Measurements from ENCODE around the gene CALML6. TPM values are rescaled to one million over a fixed set of nuclear protein-coding genes. Genes with fewer than 3 reads are reported as not detected.
"Not testable (repeated sequence)": the region's sequence is repeated elsewhere in the genome, so short reads cannot be mapped to it uniquely, and the experiment has no call there.

CALML6 gene
- total and polyA plus RNA-seq, 10 of the 15 experiments (the other 5 are each of a cell fraction or from before 2014, with no cell fraction given) = 0.07 to 1.3 (median 0.21) TPM; not detected in 5

DNA sequence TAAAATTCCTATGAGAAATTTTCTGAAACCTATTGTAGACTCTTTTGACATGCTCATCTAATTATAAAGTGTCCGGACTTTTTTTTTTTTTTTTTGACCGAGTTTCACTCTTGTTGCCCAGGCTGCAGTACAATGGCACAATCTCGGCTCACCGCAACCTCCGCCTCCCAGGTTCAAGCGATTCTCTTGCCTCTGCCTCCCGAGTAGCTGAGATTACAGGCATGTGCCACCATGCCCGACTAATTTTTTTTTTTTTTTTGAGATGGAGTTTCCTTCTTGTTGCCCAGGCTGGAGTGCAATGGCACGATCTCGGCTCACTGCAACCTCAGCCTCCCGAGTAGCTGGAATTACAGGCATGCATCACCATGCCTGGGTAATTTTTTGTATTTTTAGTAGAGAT lies 31.2 kb upstream of the CALML6 start:
- H3K9me3 ChIP-seq (replicated peaks; ENCODE audit: control insufficient read depth, insufficient read depth, low read length); DNase-seq (ENCODE audit: low read depth, low spot score); H3K27me3 ChIP-seq (replicated peaks in 1 of 2; ENCODE audit: control insufficient read depth in 2 of 2, insufficient read depth in 2 of 2, low read length in 1 of 2); H3K9ac ChIP-seq (ENCODE audit: control insufficient read depth, insufficient read depth, low read length); FAIRE-seq; H3K36me3 ChIP-seq (ENCODE audit: control insufficient read depth in 2 of 2, insufficient read depth in 2 of 2, low read length in 1 of 2); H3K27ac ChIP-seq (ENCODE audit: control insufficient read depth, insufficient read depth); H3K4me1 ChIP-seq (ENCODE audit: control insufficient read depth, insufficient read depth, low read length); H2AFZ ChIP-seq (ENCODE audit: control insufficient read depth, low read depth, low read length); H3K4me2 ChIP-seq (ENCODE audit: control insufficient read depth, insufficient read depth); BruUV-seq (replicated peaks); in situ Hi-C loops (cut with MboI); H3K4me3 ChIP-seq; ATAC-seq; intact Hi-C loops (cut with micrococcal nuclease; ENCODE audit: unreplicated experiment): not testable (repeated sequence)
- ChIA-PET RAD21 (ENCODE audit: unreplicated experiment) (interaction anchor here (0.7 kb wide), 1 partner anchor 15 kb away, joined by 3 read pairs; no protein-coding TSS in a partner anchor), SMC1A (ENCODE audit: uncharacterized antibody, unreplicated experiment) (interaction anchor here (0.9 to 1.5 kb wide), 5 partner anchors 14 to 50 kb away, joined by 3 to 5 read pairs (median 4); no protein-coding TSS in a partner anchor), POLR2A (interaction anchor here (0.7 to 1.0 kb wide), 2 partner anchors 11 to 24 kb away, joined by 4 read pairs; no protein-coding TSS in a partner anchor), CTCF (interaction anchor here (0.7 to 1.9 kb wide), 3 partner anchors 14 to 107 kb away, joined by 3 to 7 read pairs (median 3); no protein-coding TSS in a partner anchor)
- TF ChIP-seq, protein P1, sequence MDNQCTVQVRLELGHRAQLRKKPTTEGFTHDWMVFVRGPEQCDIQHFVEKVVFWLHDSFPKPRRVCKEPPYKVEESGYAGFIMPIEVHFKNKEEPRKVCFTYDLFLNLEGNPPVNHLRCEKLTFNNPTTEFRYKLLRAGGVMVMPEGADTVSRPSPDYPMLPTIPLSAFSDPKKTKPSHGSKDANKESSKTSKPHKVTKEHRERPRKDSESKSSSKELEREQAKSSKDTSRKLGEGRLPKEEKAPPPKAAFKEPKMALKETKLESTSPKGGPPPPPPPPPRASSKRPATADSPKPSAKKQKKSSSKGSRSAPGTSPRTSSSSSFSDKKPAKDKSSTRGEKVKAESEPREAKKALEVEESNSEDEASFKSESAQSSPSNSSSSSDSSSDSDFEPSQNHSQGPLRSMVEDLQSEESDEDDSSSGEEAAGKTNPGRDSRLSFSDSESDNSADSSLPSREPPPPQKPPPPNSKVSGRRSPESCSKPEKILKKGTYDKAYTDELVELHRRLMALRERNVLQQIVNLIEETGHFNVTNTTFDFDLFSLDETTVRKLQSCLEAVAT (IDR thresholded peaks at IDR 0.05) = 0 out of 2 replicates have a peak, but pooled peaks have one; percentile 33
- 57% methylated on average over 10 of the region's 11 CpGs for WGBS (ENCODE audit: insufficient coverage, insufficient replicate concordance, low lambda C conversion rate, missing lambda C conversion rate)
- peaks cover 87% of the 10 kb centered on the region for H3K79me2 ChIP-seq (ENCODE audit: control insufficient read depth, insufficient read depth, low read length)
- H4K20me1 ChIP-seq (ENCODE audit: control insufficient read depth, insufficient read depth) = peaks cover 20% of the 10 kb centered on the region

- peak overlapping the region; percentile 77 for H3K4me2 ChIP-seq (ENCODE audit: control insufficient read depth, insufficient read depth)
- ATAC-seq (no peak), FAIRE-seq (no peak), DNase-seq (ENCODE audit: low read depth, low spot score) (no peak)
- H3K27me3 ChIP-seq (replicated peaks in 1 of 2; ENCODE audit: control insufficient read depth in 2 of 2, insufficient read depth in 2 of 2, low read length in 1 of 2) = no peaks in the 10 kb centered on the region
- H3K79me2 ChIP-seq (ENCODE audit: control insufficient read depth, insufficient read depth, low read length) = peaks cover 64% of the 10 kb centered on the region
- peak overlapping the region; percentile 84 for H3K27ac ChIP-seq (ENCODE audit: control insufficient read depth, insufficient read depth)
- no peaks in the 10 kb centered on the region for H4K20me1 ChIP-seq (ENCODE audit: control insufficient read depth, insufficient read depth)
- no peaks in the 10 kb centered on the region for H3K9me3 ChIP-seq (replicated peaks; ENCODE audit: control insufficient read depth, insufficient read depth, low read length)
- RAD21 ChIA-PET (ENCODE audit: unreplicated experiment) = interaction anchor here (1.2 to 3.0 kb wide), 2 partner anchors 19 to 110 kb away, joined by 3 to 12 read pairs; no protein-coding TSS in a partner anchor
- peak overlapping the region; percentile 97 for H3K4me3 ChIP-seq
- peaks cover 15% of the 10 kb centered on the region for H3K4me1 ChIP-seq (ENCODE audit: control insufficient read depth, insufficient read depth, low read length)
- H3K36me3 ChIP-seq (ENCODE audit: control insufficient read depth in 2 of 2, insufficient read depth in 2 of 2, low read length in 1 of 2) = no peaks in the 10 kb centered on the region
- intact Hi-C loops (cut with micrococcal nuclease; ENCODE audit: unreplicated experiment) = loop anchor here (5.0 kb wide), 1 partner anchor 47 kb away; no protein-coding TSS in a partner anchor
- in situ Hi-C loops (cut with MboI) = no loop called here
- CTCF ChIA-PET = interaction anchor here (0.6 to 5.1 kb wide), 4 partner anchors 16 to 316 kb away, joined by 3 to 26 read pairs (median 4); no protein-coding TSS in a partner anchor
- peak overlapping the region; percentile 92 for H3K9ac ChIP-seq (ENCODE audit: control insufficient read depth, insufficient read depth, low read length)
- TSS peak; percentile 66 for BruUV-seq (replicated peaks)
- SMC1A ChIA-PET (ENCODE audit: uncharacterized antibody, unreplicated experiment) = interaction anchor here (0.8 to 2.7 kb wide), 9 partner anchors 11 to 113 kb away, joined by 3 to 14 read pairs (median 3); no protein-coding TSS in a partner anchor
- POLR2A ChIA-PET = interaction anchor here (0.6 to 1.6 kb wide), 4 partner anchors 20 to 265 kb away, joined by 3 to 7 read pairs (median 3); no protein-coding TSS in a partner anchor
- no peak overlapping the region for H2AFZ ChIP-seq (ENCODE audit: control insufficient read depth, low read depth, low read length)
- 2% methylated on average over 9 of the region's 9 CpGs for WGBS (ENCODE audit: insufficient coverage, insufficient replicate concordance, low lambda C conversion rate, missing lambda C conversion rate)
- TF ChIP-seq, protein P2, sequence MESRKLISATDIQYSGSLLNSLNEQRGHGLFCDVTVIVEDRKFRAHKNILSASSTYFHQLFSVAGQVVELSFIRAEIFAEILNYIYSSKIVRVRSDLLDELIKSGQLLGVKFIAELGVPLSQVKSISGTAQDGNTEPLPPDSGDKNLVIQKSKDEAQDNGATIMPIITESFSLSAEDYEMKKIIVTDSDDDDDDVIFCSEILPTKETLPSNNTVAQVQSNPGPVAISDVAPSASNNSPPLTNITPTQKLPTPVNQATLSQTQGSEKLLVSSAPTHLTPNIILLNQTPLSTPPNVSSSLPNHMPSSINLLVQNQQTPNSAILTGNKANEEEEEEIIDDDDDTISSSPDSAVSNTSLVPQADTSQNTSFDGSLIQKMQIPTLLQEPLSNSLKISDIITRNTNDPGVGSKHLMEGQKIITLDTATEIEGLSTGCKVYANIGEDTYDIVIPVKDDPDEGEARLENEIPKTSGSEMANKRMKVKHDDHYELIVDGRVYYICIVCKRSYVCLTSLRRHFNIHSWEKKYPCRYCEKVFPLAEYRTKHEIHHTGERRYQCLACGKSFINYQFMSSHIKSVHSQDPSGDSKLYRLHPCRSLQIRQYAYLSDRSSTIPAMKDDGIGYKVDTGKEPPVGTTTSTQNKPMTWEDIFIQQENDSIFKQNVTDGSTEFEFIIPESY (IDR thresholded peaks at IDR 0.05) = no peak
- TF ChIP-seq ASH2L (IDR thresholded peaks at IDR 0.05; ENCODE audit: borderline replicate concordance, low read depth) (no peak), BMI1 (IDR thresholded peaks at IDR 0.05; ENCODE audit: borderline replicate concordance) (no peak), KLF5 (IDR thresholded peaks at IDR 0.05; ENCODE audit: partially characterized antibody) (no peak), SPI1 (IDR thresholded peaks at IDR 0.05; ENCODE audit: borderline replicate concordance, insufficient read depth, low read depth, low read length) (no peak)
Measured at GRCh38 chr1:1889090-1889750, 25.8 kb upstream of the CALML6 start.

Measured in GM12878 (cell line).